Kidney (tissue), 14 donors: ENCODE data around the gene LEKR1. TPM values are rescaled to one million over a fixed set of nuclear protein-coding genes. Genes with fewer than 3 reads are reported as not detected.

ENCODE experiments used
- DNase-seq, 5 donors: peaks; one replicate each; pipeline ENCODE4 v3.0.0-alpha.2; 2013 to 2020
- FAIRE-seq: peaks from 2 replicates; lab custom pipeline; 2012; peaks lifted over from hg19 to GRCh38; lab: Jason Lieb, UNC
- H3K27ac ChIP-seq, 2 donors: one replicate each; pipeline ENCODE4 v1.7.0; 2013; ENCODE audit warnings: low read depth in 2 of 2, low read length in 2 of 2, inconsistent platforms in 1 of 2
- H3K27me3 ChIP-seq: one replicate; pipeline ENCODE4 v1.7.1; 2013; ENCODE audit warnings: low read length, inconsistent platforms; ENCODE audit not compliant: control insufficient read depth, insufficient read depth
- H3K36me3 ChIP-seq, 3 donors: one replicate each; pipeline versions ENCODE4 v1.7.0 to v1.7.1; 2013; ENCODE audit warnings: low read length in 3 of 3, control low read depth in 1 of 3, inconsistent platforms in 1 of 3; ENCODE audit not compliant: insufficient read depth in 3 of 3, control insufficient read depth in 2 of 3
- H3K4me1 ChIP-seq, 3 donors: one replicate each; pipeline versions ENCODE4 v1.7.0 to v1.7.1; 2013; ENCODE audit warnings: low read length in 3 of 3, inconsistent platforms in 1 of 3, low read depth in 1 of 3; ENCODE audit not compliant: control insufficient read depth in 2 of 3, insufficient read depth in 2 of 3
- H3K4me3 ChIP-seq, 3 donors: one replicate each; pipeline versions ENCODE4 v1.7.0 to v1.8.1; 2013; ENCODE audit warnings: low read length in 3 of 3, control low read depth in 1 of 3, inconsistent platforms in 1 of 3
- H3K9ac ChIP-seq, 3 donors: one replicate each; pipeline versions ENCODE4 v1.7.0 to v1.7.1; 2013; ENCODE audit warnings: low read length in 3 of 3, control low read depth in 1 of 3, inconsistent platforms in 1 of 3
- H3K9me3 ChIP-seq, 3 donors: one replicate each; pipeline versions ENCODE4 v1.7.0 to v1.7.1; 2013; ENCODE audit warnings: low read length in 3 of 3, control low read depth in 1 of 3, inconsistent platforms in 1 of 3; ENCODE audit not compliant: control insufficient read depth in 2 of 3, insufficient read depth in 1 of 3
- intact Hi-C: fragments of 100-400 bp; cut with DNase I; formaldehyde crosslinking; loops from one replicate; pipeline ENCODE4 v1.11.1; 2022
- polyA plus RNA-seq: library from polyadenylated mRNA; stranded (reverse); fragments of 350-450 nt; fragmentation: Illumina TruSeq; extraction: RNeasy Lipid Tissue Mini Kit (QIAGEN cat#74804); gene quantifications from one replicate; pipeline ENCODE4 v1.2.3, GENCODE V29; 2014; ENCODE audit warnings: low read depth, low replicate concordance; ENCODE audit not compliant: insufficient read depth
- total RNA-seq: library from RNA; stranded (reverse); fragmentation: NEBNext Ultra II Directional; extraction: Animal tissue kit (Norgen Biotek cat#: 25700); gene quantifications from one replicate; pipeline ENCODE4 v1.2.1, GENCODE V29; 2021
- TF ChIP-seq, protein P1 (sequence below): IDR thresholded peaks from 3 replicates; pipeline ENCODE4 v1.5.1; 2012; ENCODE audit warnings: mild to moderate bottlenecking, moderate library complexity, borderline replicate concordance; ENCODE audit not compliant: insufficient read depth; ENCODE audit errors: extremely low read depth
- donor health status: control.
- donor health status: control.
- donor health status: control.
- donor health status: control.
- donor health status: control.
- donor health status: DM: yes; HTN: yes; CAD: no.
- donor health status: Normal renal cell carcinoma (clear cell type).

LEKR1 gene
- total and polyA plus RNA-seq, 2 donors from 2014 or later = 1.6 to 1.8 TPM

DNA sequence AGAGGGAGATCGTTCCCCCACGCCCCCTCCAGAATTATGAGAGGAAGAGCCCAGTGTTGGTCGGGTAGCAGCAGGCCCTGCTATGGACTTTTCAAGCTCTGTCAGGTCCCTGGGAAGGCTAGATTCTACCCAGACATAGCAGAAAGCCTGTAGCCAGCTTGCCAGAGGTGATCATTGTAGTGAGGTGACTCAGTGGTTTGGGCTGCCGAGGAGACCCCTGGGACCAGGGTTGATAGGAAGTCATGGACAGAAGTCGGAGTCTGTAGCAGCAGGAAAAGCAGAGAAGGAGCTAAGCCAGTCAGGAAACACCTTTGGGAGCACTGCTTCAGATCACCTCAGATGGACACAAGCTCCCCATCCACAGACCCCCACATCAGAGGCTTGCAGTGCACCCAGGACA is 266.1 kb downstream of the LEKR1 start:
- FAIRE-seq (no peak), DNase-seq (no peak)
- Histone ChIP-seq H3K4me1 (peaks cover 12 to 20% (median 18%) of the 10 kb centered on the region in 3 donors), H3K27ac (no peak overlapping the region), H3K4me3 (no peak overlapping the region), H3K9ac (no peak overlapping the region), H3K36me3 (no peaks in the 10 kb centered on the region), H3K9me3 (no peaks in the 10 kb centered on the region), H3K27me3 (no peaks in the 10 kb centered on the region)
- TF ChIP-seq, protein P1, sequence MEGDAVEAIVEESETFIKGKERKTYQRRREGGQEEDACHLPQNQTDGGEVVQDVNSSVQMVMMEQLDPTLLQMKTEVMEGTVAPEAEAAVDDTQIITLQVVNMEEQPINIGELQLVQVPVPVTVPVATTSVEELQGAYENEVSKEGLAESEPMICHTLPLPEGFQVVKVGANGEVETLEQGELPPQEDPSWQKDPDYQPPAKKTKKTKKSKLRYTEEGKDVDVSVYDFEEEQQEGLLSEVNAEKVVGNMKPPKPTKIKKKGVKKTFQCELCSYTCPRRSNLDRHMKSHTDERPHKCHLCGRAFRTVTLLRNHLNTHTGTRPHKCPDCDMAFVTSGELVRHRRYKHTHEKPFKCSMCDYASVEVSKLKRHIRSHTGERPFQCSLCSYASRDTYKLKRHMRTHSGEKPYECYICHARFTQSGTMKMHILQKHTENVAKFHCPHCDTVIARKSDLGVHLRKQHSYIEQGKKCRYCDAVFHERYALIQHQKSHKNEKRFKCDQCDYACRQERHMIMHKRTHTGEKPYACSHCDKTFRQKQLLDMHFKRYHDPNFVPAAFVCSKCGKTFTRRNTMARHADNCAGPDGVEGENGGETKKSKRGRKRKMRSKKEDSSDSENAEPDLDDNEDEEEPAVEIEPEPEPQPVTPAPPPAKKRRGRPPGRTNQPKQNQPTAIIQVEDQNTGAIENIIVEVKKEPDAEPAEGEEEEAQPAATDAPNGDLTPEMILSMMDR = no peak
- intact Hi-C loops = no loop called here

DNA sequence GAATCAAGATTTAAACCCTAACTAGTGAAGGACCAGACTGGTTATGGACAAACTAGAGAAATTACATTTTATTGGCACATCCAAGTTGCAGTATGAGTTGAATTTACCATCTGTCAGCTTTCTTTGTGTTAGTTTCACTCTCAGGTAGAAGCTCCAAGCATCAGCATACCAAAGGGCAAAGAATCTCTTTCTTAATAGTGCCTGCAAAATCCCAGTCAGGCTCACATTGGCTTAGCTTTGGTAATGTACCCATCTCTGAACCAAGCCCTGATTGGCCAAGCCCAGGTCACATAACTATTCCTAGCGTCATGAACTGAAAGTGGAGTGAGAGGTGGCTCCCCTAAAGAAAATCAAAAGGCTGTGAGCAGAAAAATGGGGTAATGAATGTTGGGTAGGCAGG is 266.9 kb downstream of the LEKR1 start:
- DNase-seq (no peak), FAIRE-seq (no peak)

DNA sequence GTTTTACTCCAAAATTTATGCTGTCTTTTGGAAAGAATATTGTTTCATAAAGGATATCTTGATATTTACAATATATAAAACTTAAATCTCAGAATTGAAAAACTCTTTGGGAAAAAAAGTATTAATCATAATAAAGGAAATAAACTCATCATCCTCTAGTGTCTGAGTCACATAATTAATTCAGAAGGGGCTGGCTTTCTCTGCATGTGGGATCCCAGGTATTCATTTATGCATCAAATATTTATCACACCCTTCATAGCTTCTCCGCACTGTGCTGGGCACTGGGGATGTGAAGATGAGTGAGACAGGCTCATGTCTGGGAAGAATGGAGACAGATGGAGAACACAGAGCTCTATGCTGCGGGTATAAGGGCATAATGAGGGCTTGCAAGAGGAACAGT is 268.1 kb downstream of the LEKR1 start:
- Histone ChIP-seq H3K27ac (no peak overlapping the region), H3K27me3 (no peaks in the 10 kb centered on the region), H3K9ac (no peak overlapping the region), H3K36me3 (no peaks in the 10 kb centered on the region), H3K9me3 (no peaks in the 10 kb centered on the region), H3K4me3 (no peak overlapping the region), H3K4me1 (peaks cover 3 to 12% (median 5%) of the 10 kb centered on the region in 3 donors)
- TF ChIP-seq, protein P1 = no peak
- FAIRE-seq = no peak
- intact Hi-C loops = no loop called here
- DNase-seq = no peak

More for the DNA sequence above, 266.9 kb downstream of the LEKR1 start:
- intact Hi-C loops = no loop called here
- Histone ChIP-seq H3K9ac (no peak overlapping the region), H3K36me3 (no peaks in the 10 kb centered on the region), H3K27me3 (no peaks in the 10 kb centered on the region), H3K9me3 (no peaks in the 10 kb centered on the region), H3K4me1 (peaks cover 7 to 16% (median 10%) of the 10 kb centered on the region in 3 donors), H3K27ac (no peak overlapping the region), H3K4me3 (no peak overlapping the region)
- TF ChIP-seq, protein P1 = no peak
